ENCODE data around the gene TRIM9.

The TRIM9 gene

GRCh38 chr14:50978888-50979287, 116.0 kb downstream of the TRIM9 start:
- TF ChIP-seq CTCF (IDR thresholded peaks at IDR 0.05; ENCODE audit: low read length) = no peak
- TF ChIP-seq EZH2phosphoT487 (IDR thresholded peaks at IDR 0.05; ENCODE audit: low read length) = no peak
- no peak for TF ChIP-seq EZH2 (optimal IDR thresholded peaks at IDR 0.05; ENCODE audit: low read depth, low read length)
- H3K27me3 ChIP-seq (replicated peaks; ENCODE audit: insufficient read depth, low read length) = no peaks in the 10 kb centered on the region
- H4K20me1 ChIP-seq (ENCODE audit: insufficient read depth, low read length) = no peaks in the 10 kb centered on the region
- no peaks in the 10 kb centered on the region for H3K79me2 ChIP-seq (ENCODE audit: low read length)
- H3K4me3 ChIP-seq (ENCODE audit: low read length) = no peak overlapping the region
- H3K27ac ChIP-seq (ENCODE audit: low read length) = no peak overlapping the region
- no peaks in the 10 kb centered on the region for H3K9me3 ChIP-seq (replicated peaks; ENCODE audit: insufficient read depth, low read length)
- H3K36me3 ChIP-seq (replicated peaks; ENCODE audit: insufficient read depth, low read length) = no peaks in the 10 kb centered on the region
- H2AFZ ChIP-seq (ENCODE audit: low read length) = no peak overlapping the region
- no peaks in the 10 kb centered on the region for H3F3A ChIP-seq (ENCODE audit: insufficient read depth, low read length)
- no peaks in the 10 kb centered on the region for H3K9me2 ChIP-seq (replicated peaks; ENCODE audit: insufficient read depth, low read length)
- no peak overlapping the region for H3K9ac ChIP-seq (ENCODE audit: low read length)
- H3K4me2 ChIP-seq (ENCODE audit: low read depth, low read length) = no peak overlapping the region
- peak; percentile 6 for DNase-seq
- no peaks in the 10 kb centered on the region for H3K4me1 ChIP-seq (ENCODE audit: low read length)

DNA sequence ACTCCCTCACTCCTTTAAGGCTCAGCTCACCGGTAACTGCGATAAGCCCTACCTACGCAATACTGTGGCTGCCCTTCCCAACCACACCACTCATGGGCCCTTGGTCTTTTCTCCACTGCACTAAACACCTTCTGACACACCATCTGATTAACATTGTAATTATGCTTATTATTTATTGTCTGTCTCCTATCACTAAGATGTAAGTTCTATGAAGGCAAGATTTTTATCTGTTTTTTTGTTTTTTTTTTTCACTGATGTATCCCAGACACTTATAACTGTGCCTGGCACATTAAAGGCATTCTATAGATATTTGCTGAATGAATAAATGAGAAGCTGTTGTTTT, 116.4 kb downstream of the TRIM9 start:
- H3K4me2 ChIP-seq (ENCODE audit: low read depth, low read length) = no peak overlapping the region
- no peaks in the 10 kb centered on the region for H3K27me3 ChIP-seq (replicated peaks; ENCODE audit: insufficient read depth, low read length)
- TF ChIP-seq EZH2phosphoT487 (IDR thresholded peaks at IDR 0.05; ENCODE audit: low read length) = no peak
- TF ChIP-seq EZH2 (optimal IDR thresholded peaks at IDR 0.05; ENCODE audit: low read depth, low read length) = no peak
- no peak for TF ChIP-seq CTCF (IDR thresholded peaks at IDR 0.05; ENCODE audit: low read length)
- H2AFZ ChIP-seq (ENCODE audit: low read length) = no peak overlapping the region
- DNase-seq = no peak
- H3K27ac ChIP-seq (ENCODE audit: low read length) = no peak overlapping the region
- no peaks in the 10 kb centered on the region for H4K20me1 ChIP-seq (ENCODE audit: insufficient read depth, low read length)
- no peaks in the 10 kb centered on the region for H3K9me3 ChIP-seq (replicated peaks; ENCODE audit: insufficient read depth, low read length)
- H3K4me3 ChIP-seq (ENCODE audit: low read length) = no peak overlapping the region
- H3F3A ChIP-seq (ENCODE audit: insufficient read depth, low read length) = no peaks in the 10 kb centered on the region
- H3K9me2 ChIP-seq (replicated peaks; ENCODE audit: insufficient read depth, low read length) = no peaks in the 10 kb centered on the region
- no peaks in the 10 kb centered on the region for H3K4me1 ChIP-seq (ENCODE audit: low read length)
- no peaks in the 10 kb centered on the region for H3K36me3 ChIP-seq (replicated peaks; ENCODE audit: insufficient read depth, low read length)
- no peak overlapping the region for H3K9ac ChIP-seq (ENCODE audit: low read length)
- no peaks in the 10 kb centered on the region for H3K79me2 ChIP-seq (ENCODE audit: low read length)

GRCh38 chr14:50977863-50978528, 116.9 kb downstream of the TRIM9 start:
- no peak overlapping the region for H3K4me3 ChIP-seq (ENCODE audit: low read length)
- no peaks in the 10 kb centered on the region for H4K20me1 ChIP-seq (ENCODE audit: insufficient read depth, low read length)
- no peak overlapping the region for H3K9ac ChIP-seq (ENCODE audit: low read length)
- no peak for TF ChIP-seq EZH2 (optimal IDR thresholded peaks at IDR 0.05; ENCODE audit: low read depth, low read length)
- no peak for TF ChIP-seq CTCF (IDR thresholded peaks at IDR 0.05; ENCODE audit: low read length)
- TF ChIP-seq EZH2phosphoT487 (IDR thresholded peaks at IDR 0.05; ENCODE audit: low read length) = no peak
- no peaks in the 10 kb centered on the region for H3F3A ChIP-seq (ENCODE audit: insufficient read depth, low read length)
- DNase-seq = no peak
- no peaks in the 10 kb centered on the region for H3K9me2 ChIP-seq (replicated peaks; ENCODE audit: insufficient read depth, low read length)
- H3K79me2 ChIP-seq (ENCODE audit: low read length) = no peaks in the 10 kb centered on the region
- H3K27ac ChIP-seq (ENCODE audit: low read length) = no peak overlapping the region
- no peaks in the 10 kb centered on the region for H3K27me3 ChIP-seq (replicated peaks; ENCODE audit: insufficient read depth, low read length)
- H3K4me1 ChIP-seq (ENCODE audit: low read length) = no peaks in the 10 kb centered on the region
- no peak overlapping the region for H2AFZ ChIP-seq (ENCODE audit: low read length)
- no peaks in the 10 kb centered on the region for H3K9me3 ChIP-seq (replicated peaks; ENCODE audit: insufficient read depth, low read length)
- H3K36me3 ChIP-seq (replicated peaks; ENCODE audit: insufficient read depth, low read length) = no peaks in the 10 kb centered on the region
- no peak overlapping the region for H3K4me2 ChIP-seq (ENCODE audit: low read depth, low read length)
